Ovary (tissue), 3 donors: Measurements from ENCODE around the gene FBXL13.
"Not testable (repeated sequence)": the region's sequence is repeated elsewhere in the genome, so short reads cannot be mapped to it uniquely, and the experiment has no call there.

Source experiments
- POLR2A ChIP-seq: fragments of 450-650 bp; IDR thresholded peaks from one replicate; pipeline ENCODE4 v1.6.1; 2017; ENCODE audit warnings: antibody characterized with exemption, mild to moderate bottlenecking, moderate library complexity
- TF ChIP-seq, protein P1 (sequence below), 3 donors: fragments of 450-650 bp in 2 of 3; fragments of 200-600 bp in 1 of 3; IDR thresholded peaks; one replicate each; pipeline versions ENCODE4 v1.5.1 to v1.8.0; 2016 to 2022; ENCODE audit warnings: antibody characterized with exemption in 3 of 3, mild to moderate bottlenecking in 1 of 3
- donor health status: DM: no; HTN: no; CAD: no.

DNA sequence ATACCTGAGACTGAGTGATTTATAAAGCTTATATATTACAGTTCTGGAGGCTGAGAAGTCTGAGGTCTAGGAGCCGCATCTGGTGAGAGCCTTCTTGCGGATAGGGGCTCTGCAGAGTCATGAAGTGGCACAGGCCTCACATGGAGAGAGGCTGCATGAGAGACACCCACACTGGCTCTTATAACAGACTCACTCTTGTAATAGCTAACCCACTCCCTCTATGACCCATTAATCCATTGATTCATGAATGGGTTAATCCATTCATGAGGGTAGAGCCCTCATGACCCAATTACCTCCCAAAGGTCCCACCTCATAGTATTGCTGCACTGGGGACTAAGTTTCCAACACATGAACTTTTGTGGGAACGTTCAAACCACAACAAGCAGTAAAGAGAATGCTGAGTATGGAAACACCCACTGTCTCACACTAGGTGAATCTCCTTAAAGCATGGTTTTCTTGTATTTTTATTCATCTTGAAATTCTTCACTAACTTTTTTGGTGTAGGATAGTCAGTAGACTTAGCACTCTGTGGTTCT lies 304.9 kb downstream of the FBXL13 start:
- TF ChIP-seq, protein P1, sequence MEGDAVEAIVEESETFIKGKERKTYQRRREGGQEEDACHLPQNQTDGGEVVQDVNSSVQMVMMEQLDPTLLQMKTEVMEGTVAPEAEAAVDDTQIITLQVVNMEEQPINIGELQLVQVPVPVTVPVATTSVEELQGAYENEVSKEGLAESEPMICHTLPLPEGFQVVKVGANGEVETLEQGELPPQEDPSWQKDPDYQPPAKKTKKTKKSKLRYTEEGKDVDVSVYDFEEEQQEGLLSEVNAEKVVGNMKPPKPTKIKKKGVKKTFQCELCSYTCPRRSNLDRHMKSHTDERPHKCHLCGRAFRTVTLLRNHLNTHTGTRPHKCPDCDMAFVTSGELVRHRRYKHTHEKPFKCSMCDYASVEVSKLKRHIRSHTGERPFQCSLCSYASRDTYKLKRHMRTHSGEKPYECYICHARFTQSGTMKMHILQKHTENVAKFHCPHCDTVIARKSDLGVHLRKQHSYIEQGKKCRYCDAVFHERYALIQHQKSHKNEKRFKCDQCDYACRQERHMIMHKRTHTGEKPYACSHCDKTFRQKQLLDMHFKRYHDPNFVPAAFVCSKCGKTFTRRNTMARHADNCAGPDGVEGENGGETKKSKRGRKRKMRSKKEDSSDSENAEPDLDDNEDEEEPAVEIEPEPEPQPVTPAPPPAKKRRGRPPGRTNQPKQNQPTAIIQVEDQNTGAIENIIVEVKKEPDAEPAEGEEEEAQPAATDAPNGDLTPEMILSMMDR (IDR thresholded peaks at IDR 0.05): not testable (repeated sequence)
- TF ChIP-seq POLR2A: not testable (repeated sequence)
